HG02642 (cell line): ENCODE measurements around the gene ZNF804B.
"Not testable (repeated sequence)": the region's sequence is repeated elsewhere in the genome, so short reads cannot be mapped to it uniquely, and the experiment has no call there.

Source experiments
- ATAC-seq: cut with Tn5 transposase; IDR thresholded peaks from one replicate; pipeline ENCODE4 v1.9.1; 2021; ENCODE audit warnings: mild to moderate bottlenecking; ENCODE audit not compliant: unreplicated experiment, poor library complexity

ZNF804B gene

DNA sequence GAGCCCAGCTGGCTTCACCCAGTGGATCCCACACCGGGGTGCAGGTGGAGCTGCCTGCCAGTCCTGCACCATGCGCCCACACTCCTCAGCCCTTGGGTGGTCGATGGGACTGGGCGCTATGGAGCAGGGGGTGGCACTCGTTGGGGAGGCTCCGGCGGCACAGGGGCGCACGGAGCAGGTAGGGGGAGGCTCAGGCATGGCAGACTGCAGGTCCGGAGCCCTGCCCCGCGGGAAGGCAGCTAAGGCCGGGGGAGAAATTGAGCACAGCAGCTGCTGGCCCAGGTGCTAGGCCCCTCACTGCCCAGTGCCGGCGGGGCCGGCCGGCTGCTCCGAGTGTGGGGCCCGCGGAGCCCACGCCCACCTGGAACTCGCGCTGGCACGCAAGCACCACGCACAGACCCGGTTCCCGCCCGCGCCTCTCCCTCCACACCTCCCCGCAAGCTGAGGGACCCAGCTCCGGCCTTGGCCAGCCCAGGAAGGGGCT lies 469.2 kb downstream of the ZNF804B start:
- not testable (repeated sequence) for ATAC-seq

DNA sequence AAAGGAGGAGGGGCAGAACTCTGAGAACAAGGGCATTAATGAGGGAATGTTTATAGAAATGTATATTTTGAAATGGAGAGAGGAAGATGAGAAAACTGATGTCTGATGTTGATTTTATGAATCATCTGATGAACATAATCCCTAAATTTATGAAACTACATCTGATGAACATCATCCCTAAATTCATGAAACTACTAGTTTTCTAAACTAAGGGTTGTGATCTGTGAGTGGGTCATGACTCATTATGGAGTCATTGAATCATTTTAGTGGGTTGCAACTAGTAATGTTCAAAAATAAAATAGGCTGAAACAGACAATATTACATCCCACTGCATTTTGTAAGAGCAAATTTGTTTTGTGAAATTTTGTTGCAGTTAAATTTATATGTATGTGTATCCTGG lies 478.7 kb downstream of the ZNF804B start:
- no peak for ATAC-seq

DNA sequence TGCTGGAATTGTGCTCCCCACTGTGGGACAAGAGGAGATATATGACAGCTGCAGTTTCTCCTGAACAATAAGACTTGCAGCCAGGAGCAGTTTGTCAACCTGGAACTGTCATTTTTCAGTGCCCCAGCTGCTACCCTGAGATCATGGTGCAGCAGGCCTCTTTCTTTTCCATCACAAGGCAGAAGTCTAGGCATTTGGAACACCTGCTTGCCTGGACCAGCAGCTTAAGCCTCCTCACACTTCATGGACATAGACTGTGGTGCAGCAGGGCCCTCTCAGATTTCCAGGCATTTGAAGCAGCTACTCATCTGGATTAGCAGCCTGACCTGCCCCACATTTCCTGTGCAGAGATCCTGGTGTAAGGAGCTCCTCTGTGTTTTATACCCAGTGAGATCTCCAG lies 486.7 kb downstream of the ZNF804B start:
- ATAC-seq: no peak

DNA sequence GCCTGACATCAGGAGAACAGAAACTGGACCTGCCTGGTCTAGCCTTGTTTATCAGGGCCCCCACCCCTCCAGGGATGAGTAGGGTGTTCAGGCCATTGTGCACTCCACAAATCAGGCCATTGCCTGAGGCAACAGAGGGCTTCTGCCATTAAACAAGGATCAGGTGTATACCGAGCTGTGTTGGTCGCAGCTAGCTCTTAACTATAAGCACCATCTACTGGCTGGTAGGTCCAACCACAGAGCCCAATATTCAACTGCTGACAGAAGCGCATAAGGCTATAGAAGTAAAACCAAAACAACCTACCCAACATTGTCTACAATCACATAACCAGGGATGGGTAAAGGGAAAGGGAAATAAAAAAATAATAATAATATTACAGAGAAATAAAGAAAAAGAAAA lies 487.7 kb downstream of the ZNF804B start:
- ATAC-seq: no peak

DNA sequence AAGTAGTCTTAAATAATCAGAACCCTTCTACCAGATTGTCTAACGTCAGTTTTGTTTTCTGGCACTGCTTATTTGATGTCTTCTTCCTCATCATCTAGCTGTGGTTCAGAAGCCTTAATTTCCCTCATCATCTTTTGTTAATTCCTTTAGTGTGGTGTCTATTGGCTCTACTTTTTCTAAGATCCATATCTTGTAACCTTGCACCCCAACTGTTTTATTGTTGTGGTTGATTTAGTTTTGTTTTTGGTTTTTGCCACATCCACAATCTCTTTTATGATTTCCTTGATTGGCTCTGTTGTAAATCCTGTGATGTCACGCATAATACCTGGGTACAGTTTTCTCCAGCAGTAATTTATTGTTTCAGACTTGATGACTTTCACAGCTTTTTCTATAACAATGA lies 499.6 kb downstream of the ZNF804B start:
- ATAC-seq: no peak

DNA sequence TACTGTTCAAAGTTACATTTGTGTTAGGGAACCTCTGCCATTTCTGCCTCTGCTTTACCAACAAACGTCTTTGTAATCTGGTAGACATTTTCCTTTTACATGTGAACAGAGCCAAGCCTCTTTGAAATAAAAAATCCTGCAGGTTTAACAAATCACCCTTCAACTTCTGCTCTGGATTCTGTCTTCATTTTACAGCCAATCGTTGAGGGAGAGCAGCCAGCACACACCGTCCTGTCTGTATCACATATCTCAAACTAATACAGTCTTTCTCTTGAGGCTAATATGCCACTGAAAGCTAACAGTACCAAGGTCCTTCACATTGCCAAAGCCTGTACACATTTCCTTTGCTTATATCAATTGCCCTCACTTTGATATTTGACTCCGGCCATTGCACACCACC lies 504.6 kb downstream of the ZNF804B start:
- no peak for ATAC-seq

DNA sequence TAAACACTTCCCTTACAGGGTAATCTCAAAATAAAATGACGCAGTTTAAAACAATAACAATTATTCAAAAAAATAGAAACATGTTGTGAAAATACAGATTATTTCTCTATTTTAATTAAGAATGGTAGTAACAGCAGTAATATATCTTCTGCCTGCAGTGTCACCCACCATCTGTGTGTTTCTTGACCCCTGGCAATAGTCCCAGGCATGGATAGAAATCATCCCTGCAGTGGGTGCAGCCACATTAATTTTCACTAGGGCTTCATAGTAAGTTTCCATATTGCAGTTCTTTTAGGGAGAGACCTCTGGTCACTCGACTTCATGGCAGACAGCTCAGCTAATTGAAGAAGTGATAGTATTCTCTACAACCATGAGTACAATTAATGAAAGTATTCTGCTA lies 506.1 kb downstream of the ZNF804B start:
- ATAC-seq: no peak

DNA sequence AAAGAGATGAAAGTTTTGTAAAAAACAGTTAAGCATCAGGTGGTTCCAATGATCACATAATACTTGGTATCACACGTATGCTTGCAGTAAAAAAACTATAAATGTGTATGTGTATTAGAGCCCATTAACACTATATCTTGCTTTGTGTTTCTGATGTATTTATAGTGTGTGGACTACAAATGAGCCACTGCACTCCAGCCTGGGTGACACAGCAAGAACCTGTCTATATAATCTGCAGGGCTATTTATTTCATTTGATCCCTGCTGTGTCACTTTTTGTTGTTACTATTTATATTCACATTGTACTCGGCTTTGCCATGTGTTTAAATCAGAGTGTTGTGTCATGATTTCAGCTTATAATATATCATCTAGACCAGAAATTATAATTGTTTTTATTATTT lies 523.8 kb downstream of the ZNF804B start:
- ATAC-seq: no peak

DNA sequence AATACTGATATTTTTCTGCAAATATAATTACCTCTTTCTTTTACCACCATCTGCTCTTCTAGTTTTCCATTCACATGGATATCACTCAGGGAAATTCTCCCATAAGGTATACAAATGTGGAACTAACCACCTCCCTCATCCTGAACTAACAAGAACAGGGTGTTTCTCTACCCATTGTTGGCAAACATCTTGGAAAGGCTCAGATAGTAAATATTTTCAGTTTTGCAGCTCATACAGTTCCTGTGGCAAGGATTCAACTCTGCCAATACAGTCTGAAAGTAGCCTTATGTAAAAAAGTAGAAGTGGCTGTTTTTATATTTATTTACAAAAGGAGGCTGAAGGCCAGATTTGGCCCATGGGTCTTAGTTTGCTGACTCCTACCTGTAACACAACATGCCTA lies 549.0 kb downstream of the ZNF804B start:
- no peak for ATAC-seq

DNA sequence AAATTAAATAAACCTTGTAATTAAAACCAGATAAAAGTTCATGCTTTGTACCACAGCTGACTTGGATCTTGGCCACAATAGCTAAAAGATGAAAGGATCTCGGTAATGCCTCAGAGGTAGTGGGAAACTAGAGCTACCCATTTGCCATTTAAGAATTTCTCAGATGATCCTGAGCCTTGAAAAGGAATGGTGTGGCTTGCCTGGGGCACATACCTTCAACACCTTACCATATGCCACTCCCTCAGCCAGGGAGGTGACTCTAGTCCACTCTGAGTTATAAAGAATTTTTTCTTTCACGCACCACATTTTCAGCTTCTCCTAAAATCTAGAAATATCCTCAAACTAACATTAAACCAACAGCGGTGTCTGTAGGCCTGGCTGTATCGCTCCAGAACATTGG lies 552.4 kb downstream of the ZNF804B start:
- ATAC-seq: no peak

DNA sequence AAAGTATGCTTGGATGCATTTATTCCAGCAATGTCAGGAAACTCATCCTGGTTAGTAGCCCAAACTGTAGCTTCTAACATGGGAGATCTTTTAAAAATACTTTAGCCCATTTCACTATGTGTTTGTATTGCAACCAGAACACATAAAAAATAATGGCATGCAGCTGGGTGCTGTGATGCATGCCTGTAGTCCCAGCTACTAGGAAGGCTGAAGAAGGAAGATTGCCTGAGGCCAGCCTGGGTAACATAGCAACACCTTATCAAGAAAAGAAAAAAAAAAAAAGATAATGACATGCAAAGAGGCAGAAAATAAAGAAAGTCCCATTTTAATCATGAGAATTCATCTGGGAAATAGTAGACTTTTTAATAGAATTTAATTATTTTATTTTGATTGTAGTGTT lies 553.1 kb downstream of the ZNF804B start:
- no peak for ATAC-seq

DNA sequence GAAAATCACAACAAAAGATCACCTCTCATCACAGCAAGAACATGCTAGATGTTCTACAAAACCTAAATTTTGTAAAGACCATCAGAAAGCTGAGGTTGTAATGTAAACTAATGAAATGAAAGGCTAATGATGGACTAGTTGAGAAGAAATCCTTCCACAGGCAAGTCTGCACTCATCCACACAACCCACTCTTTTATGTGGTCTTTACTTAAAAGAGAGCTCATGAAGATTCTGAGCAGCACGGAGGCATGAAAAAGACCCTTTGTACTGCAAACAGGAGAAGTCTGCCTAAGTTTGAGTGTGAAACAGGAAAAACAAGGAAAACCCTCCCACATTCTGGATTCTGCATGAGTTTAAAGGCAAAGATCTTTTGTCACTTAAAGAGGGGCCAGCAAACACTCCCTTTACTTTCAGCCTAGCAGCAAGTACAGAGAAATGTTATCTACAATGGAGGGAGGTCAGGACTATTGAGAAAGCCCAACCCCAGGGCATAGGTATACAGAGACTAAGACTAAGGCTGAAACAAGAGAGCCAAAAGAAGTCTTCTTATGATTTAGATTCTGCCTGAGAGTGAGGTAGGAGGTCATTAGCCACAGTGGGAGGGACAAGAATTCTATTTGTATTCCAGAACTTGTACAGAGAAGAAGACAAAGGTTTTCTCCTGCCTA lies 557.2 kb downstream of the ZNF804B start:
- no peak for ATAC-seq

DNA sequence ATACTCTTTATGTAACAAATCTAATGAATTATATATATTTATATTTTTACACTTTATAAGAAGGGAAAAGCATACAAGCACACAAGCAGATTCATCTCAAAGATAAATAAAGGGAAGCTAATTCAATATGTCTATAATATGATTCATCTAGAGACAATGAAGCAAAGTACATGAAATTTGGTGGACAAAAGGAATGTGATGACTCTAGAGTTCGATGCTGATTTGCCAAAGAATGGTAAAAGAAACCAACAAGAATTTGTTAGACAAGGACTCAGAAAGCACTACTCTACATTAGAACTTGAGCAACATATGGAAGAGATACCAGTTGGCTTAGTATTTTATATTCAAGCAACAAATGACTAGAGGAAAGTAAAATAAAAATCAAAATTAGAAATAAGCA lies 572.5 kb downstream of the ZNF804B start:
- no peak for ATAC-seq

DNA sequence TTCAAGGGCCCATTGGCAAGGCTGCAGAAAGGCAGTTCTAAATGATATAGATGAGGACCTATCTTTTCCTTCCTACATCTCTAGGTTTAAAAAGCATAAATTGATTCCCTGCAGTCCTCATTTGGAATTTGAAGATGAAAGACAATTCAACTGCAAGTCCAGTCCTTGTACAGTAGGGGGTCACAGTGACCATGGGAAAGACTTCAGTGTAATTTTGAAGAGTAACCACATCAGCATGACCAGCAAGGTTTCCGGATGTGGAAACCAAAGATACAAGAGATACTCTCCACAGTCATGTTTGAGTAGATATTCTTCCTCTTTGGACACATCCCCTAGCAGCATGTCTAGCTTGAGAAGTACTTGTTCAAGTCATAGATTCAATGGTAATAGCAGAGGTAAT lies 575.3 kb downstream of the ZNF804B start:
- no peak for ATAC-seq

DNA sequence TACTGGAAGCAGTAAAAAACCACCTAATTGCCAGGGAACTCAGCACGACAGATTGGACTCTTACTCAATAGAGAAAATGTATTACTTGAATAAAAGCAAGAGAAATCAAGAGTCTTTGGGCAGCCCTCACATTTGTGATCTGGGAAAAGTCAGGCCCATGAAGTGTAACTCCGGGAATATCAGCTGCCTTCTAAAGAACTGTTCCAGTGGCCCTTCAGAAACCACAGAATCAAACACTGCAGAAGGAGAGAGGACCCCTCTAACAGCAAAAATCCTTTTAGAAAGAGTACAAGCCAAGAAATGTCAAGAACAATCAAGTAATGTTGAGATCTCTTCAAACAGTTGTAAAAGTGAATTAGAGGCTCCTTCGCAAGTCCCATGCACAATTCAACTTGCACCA lies 576.0 kb downstream of the ZNF804B start:
- ATAC-seq: no peak

DNA sequence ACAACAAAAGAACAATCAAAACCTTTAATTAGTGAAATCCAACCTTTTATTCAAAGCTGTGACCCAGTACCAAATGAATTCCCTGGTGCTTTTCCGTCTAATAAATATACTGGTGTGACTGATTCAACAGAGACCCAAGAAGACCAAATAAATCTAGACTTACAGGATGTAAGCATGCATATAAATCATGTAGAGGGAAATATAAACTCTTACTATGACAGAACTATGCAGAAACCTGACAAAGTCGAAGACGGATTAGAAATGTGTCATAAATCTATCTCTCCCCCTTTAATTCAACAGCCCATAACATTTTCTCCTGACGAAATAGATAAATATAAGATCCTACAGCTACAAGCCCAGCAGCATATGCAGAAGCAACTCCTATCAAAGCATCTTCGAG lies 576.6 kb downstream of the ZNF804B start:
- no peak for ATAC-seq

DNA sequence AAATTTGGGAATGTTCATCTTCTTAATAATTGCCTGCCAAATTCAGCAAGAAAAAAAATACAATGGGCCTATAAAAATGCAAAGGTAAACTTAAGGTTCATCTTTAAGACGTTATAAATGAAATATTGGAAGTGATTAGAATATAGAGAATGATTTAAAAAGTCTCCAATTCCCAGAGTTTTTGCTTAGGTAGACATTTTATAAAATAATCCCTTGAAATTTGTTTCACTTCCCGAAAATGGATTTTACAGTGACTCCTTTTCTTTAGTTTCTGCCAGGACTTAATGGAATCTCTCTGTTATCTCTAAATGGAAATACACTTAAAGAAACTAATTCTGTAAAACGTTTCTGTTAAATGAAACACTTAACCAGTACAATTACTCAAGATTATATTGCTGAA lies 580.2 kb downstream of the ZNF804B start:
- no peak for ATAC-seq

DNA sequence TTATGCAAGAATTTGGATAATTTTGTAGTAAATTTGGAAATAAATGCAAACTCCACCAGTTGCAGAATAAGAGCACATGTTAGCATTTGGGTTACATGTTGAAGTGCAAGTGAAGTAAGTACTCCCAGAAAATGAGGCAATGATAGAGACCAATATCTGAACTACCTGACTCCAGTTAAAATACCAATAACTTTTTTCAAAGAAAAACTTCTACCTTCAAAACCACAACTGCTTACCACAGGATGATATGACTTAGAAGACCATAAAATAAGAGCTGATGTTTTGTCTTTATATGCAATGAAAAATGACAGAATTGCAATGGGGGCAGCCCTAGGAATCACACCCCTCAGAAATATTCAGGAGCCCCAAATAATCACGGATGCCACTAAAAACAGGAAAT lies 597.6 kb downstream of the ZNF804B start:
- no peak for ATAC-seq

DNA sequence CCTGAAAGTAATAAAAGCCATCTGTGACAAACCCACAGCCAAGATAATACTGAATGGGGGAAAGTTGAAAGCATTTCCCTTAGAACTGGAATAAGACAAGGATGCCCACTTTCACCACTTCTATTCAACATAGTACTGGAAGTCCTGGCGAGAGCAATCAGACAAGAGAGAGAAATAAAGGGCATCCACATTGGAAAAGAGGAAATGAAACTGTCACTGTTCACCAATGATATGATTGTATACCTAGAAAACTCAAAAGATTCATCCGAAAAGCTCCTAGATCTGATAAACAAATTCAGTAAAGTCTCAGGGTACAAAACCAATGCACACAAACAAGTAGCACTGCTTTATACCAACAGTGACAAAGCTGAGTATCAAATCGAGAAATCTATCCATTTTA lies 617.7 kb downstream of the ZNF804B start:
- no peak for ATAC-seq

DNA sequence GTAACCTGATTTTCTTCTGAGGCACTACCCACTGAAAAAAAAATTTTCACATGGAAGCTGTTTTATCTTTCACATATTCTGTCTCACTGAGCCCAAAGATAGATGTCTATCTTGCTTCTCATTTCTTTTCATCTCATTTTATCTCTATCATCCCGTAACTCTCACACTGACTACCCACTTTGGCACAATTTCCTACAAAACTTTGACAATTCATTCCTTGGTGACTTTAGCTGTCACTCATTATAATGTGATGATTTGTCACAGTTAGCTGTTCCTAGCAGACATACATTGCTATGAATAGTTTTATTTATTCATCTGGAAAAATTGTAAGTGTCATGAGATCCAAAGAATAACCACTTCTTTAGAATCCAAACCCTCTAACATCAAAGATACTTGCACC lies 625.9 kb downstream of the ZNF804B start:
- ATAC-seq: no peak
